PFSK-1 (cell line): ENCODE data around the gene EIPR1.

Source experiments
- FOXP2 ChIP-seq: optimal IDR thresholded peaks from 2 replicates; pipeline ENCODE3; 2011; ENCODE audit warnings: borderline replicate concordance, control low read depth, inconsistent platforms; ENCODE audit not compliant: insufficient read depth; ENCODE audit errors: extremely low read length, extremely low read depth
- POLR2AphosphoS5 ChIP-seq: IDR thresholded peaks from 2 replicates; pipeline ENCODE4 v1.6.1; 2012; ENCODE audit warnings: low read depth, mild to moderate bottlenecking, control low read depth, low read length, moderate library complexity
- REST ChIP-seq, 2 experiments: IDR thresholded peaks; 2 replicates each; pipeline versions ENCODE4 v1.6.1 to v1.8.0; 2011 to 2012; ENCODE audit warnings: low read depth in 2 of 2, low read length in 2 of 2, control low read depth in 1 of 2, inconsistent platforms in 1 of 2, mild to moderate bottlenecking in 1 of 2, moderate library complexity in 1 of 2; ENCODE audit not compliant: insufficient read depth in 1 of 2
- SIN3A ChIP-seq: IDR thresholded peaks from 2 replicates; pipeline ENCODE4 v1.6.1; 2012; ENCODE audit warnings: mild to moderate bottlenecking, low read length, moderate library complexity, borderline replicate concordance; ENCODE audit not compliant: insufficient read depth
- TAF1 ChIP-seq: IDR thresholded peaks from 2 replicates; pipeline ENCODE4 v1.6.1; 2012; ENCODE audit warnings: low read length, control low read depth, borderline replicate concordance; ENCODE audit not compliant: insufficient read depth

- no peak for TF ChIP-seq POLR2AphosphoS5
- no peak for TF ChIP-seq REST (IDR thresholded peaks at IDR 0.05; ENCODE audit: insufficient read depth in 1 of 2, low read depth in 2 of 2, low read length in 2 of 2)
- TF ChIP-seq FOXP2: no peak
- no peak for TF ChIP-seq TAF1
- no peak for TF ChIP-seq SIN3A
Measured at GRCh38 chr2:3208179-3208578, 169.4 kb downstream of the EIPR1 start.
